A549 (cell line): Measurements from ENCODE around the gene KRT8. TPM values are rescaled to one million over a fixed set of nuclear protein-coding genes. Genes with fewer than 3 reads are reported as not detected.

ENCODE experiments used
- ATAC-seq, 2 experiments: fragments of 200-7000 bp in 1 of 2; fragments of >200 bp in 1 of 2; cut with Nextera tagmentation in 1 of 2; cut with Tn5 transposase in 1 of 2; 3 replicates each; pipeline versions ENCODE4 v1.8.0 to v1.9.1; 2018 to 2020; ENCODE audit warnings: mild to moderate bottlenecking in 1 of 2, moderate library complexity in 1 of 2
- CTCF ChIA-PET: fragments of 300-600 bp; sonication (Branson Sonifier 250); formaldehyde crosslinking; extraction: SDS; loops from one replicate; lab custom pipeline; 2021; ENCODE audit warnings: antibody characterized with exemption, inconsistent platforms; lab: Yijun Ruan, JAX
- POLR2A ChIA-PET: fragments of 350-600 bp; formaldehyde crosslinking; extraction: SDS; loops from one replicate; lab custom pipeline; 2021; ENCODE audit warnings: antibody characterized with exemption, inconsistent platforms; lab: Yijun Ruan, JAX
- DNase-seq, 2 experiments: peaks; one replicate each; pipeline versions ENCODE4 v3.0.0 to v3.0.0-alpha.2; 2011 to 2016; ENCODE audit warnings: low read depth in 1 of 2, low spot score in 1 of 2
- FAIRE-seq: peaks from 2 replicates; lab custom pipeline; 2011; peaks lifted over from hg19 to GRCh38; lab: Jason Lieb, UNC
- H3K27ac ChIP-seq, 2 experiments: fragments of >200 bp; sonication (Bioruptor Twin); formaldehyde crosslinking; 3 replicates each; pipeline ENCODE4 v1.5.1; 2016 to 2017
- H3K4me1 ChIP-seq: fragments of >200 bp; sonication (Bioruptor Twin); formaldehyde crosslinking; 3 replicates; pipeline ENCODE4 v1.6.1; 2016
- H3K4me2 ChIP-seq: fragments of >200 bp; sonication (Bioruptor Twin); formaldehyde crosslinking; 3 replicates; pipeline ENCODE4 v1.6.1; 2016
- H3K4me3 ChIP-seq: fragments of >200 bp; sonication (Bioruptor Twin); formaldehyde crosslinking; 3 replicates; pipeline ENCODE4 v1.5.1; 2016
- H3K9me3 ChIP-seq: fragments of >200 bp; sonication (Bioruptor Twin); formaldehyde crosslinking; 3 replicates; pipeline ENCODE4 v1.6.1; 2016
- CBX8 ChIP-seq: fragments of 200-600 bp; sonication (generic); IDR thresholded peaks from 2 replicates; pipeline ENCODE4 v1.6.1; 2016
- CEBPB ChIP-seq, 2 experiments: fragments of >200 bp in 1 of 2; sonication (Bioruptor Twin) in 1 of 2; formaldehyde crosslinking in 1 of 2; IDR thresholded peaks; 2 replicates each; pipeline ENCODE4 v1.6.1; 2012 to 2016
- EHMT2 ChIP-seq: fragments of 200-600 bp; sonication (generic); IDR thresholded peaks from 2 replicates; pipeline ENCODE4 v1.6.1; 2016; ENCODE audit warnings: antibody characterized with exemption, low read depth, mild to moderate bottlenecking, moderate library complexity
- FOSB ChIP-seq: fragments of 250-450 bp; sonication (Bioruptor Pico); IDR thresholded peaks from 2 replicates; pipeline ENCODE4 v1.5.0; 2020; ENCODE audit warnings: mild to moderate bottlenecking, moderate library complexity
- FOXS1 ChIP-seq: fragments of 250-450 bp; sonication (Bioruptor Pico); IDR thresholded peaks from 2 replicates; pipeline ENCODE4 v1.5.0; 2020; ENCODE audit warnings: mild to moderate bottlenecking, moderate library complexity
- HOXA7 ChIP-seq: fragments of 250-450 bp; sonication (Bioruptor Pico); IDR thresholded peaks from 2 replicates; pipeline ENCODE4 v1.5.0; 2020; ENCODE audit warnings: mild to moderate bottlenecking, moderate library complexity
- HOXB13 ChIP-seq: fragments of 250-450 bp; sonication (Bioruptor Pico); IDR thresholded peaks from 2 replicates; pipeline ENCODE4 v1.5.0; 2020; ENCODE audit warnings: low read depth, mild to moderate bottlenecking, moderate library complexity
- HOXB5 ChIP-seq: fragments of 250-450 bp; sonication (Bioruptor Pico); IDR thresholded peaks from 2 replicates; pipeline ENCODE4 v1.5.0; 2020; ENCODE audit warnings: mild to moderate bottlenecking, moderate library complexity
- KDM5A ChIP-seq: fragments of 200-600 bp; sonication (generic); IDR thresholded peaks from 2 replicates; pipeline ENCODE4 v1.6.1; 2016; ENCODE audit warnings: antibody characterized with exemption, mild to moderate bottlenecking
- MAFK ChIP-seq: fragments of 450-650 bp; IDR thresholded peaks from 2 replicates; pipeline ENCODE4 v1.6.1; 2014; ENCODE audit not compliant: partially characterized antibody
- MYC ChIP-seq: IDR thresholded peaks from 2 replicates; pipeline ENCODE4 v1.6.1; 2012; ENCODE audit warnings: mild to moderate bottlenecking, inconsistent platforms, low read length, improper control_type of control experiment, borderline replicate concordance
- NR3C1 ChIP-seq: fragments of >200 bp; sonication (Bioruptor Twin); formaldehyde crosslinking; IDR thresholded peaks from 3 replicates; pipeline ENCODE4 v1.6.1; 2017
- PHF8 ChIP-seq: fragments of 200-600 bp; sonication (generic); IDR thresholded peaks from 2 replicates; pipeline ENCODE4 v1.6.1; 2016; ENCODE audit warnings: low read depth, mild to moderate bottlenecking, antibody characterized with exemption, moderate library complexity, borderline replicate concordance
- POLR2AphosphoS2 ChIP-seq: conservative IDR thresholded peaks from 2 replicates; pipeline ENCODE4 v1.6.1; 2012; ENCODE audit warnings: low read length, improper control_type of control experiment, inconsistent platforms
- RAD21 ChIP-seq, 2 experiments: fragments of >200 bp in 1 of 2; sonication (Bioruptor Twin) in 1 of 2; formaldehyde crosslinking in 1 of 2; IDR thresholded peaks in 1 of 2; conservative IDR thresholded peaks in 1 of 2; 2 replicates in 1 of 2; 3 replicates in 1 of 2; pipeline ENCODE4 v1.6.1; 2012 to 2018; ENCODE audit warnings: inconsistent platforms in 1 of 2
- RARB ChIP-seq: fragments of 250-450 bp; sonication (Bioruptor Pico); IDR thresholded peaks from 2 replicates; pipeline ENCODE4 v1.8.0; 2021; ENCODE audit warnings: mild to moderate bottlenecking, moderate library complexity
- RNF2 ChIP-seq: fragments of 200-600 bp; sonication (generic); IDR thresholded peaks from 2 replicates; pipeline ENCODE4 v1.6.1; 2016; ENCODE audit warnings: low read depth, mild to moderate bottlenecking, antibody characterized with exemption, moderate library complexity, borderline replicate concordance
- SMC3 ChIP-seq: fragments of >200 bp; sonication (Bioruptor Twin); formaldehyde crosslinking; IDR thresholded peaks from 3 replicates; pipeline ENCODE4 v1.6.1; 2018; ENCODE audit warnings: inconsistent platforms
- TP53 ChIP-seq: fragments of 250-450 bp; sonication (Bioruptor Pico); IDR thresholded peaks from 2 replicates; pipeline ENCODE4 v1.5.0; 2021; ENCODE audit warnings: mild to moderate bottlenecking, moderate library complexity
- WGBS: methylation state at CpG from one replicate; pipeline ENCODE4 v1.1.6; 2017; ENCODE audit errors: missing lambda C conversion rate; 5-methylcytosine and 5-hydroxymethylcytosine counted together
- polyA plus RNA-seq, 4 experiments: library from polyadenylated mRNA; depleted of rRNA in 3 of 4; stranded (reverse); fragments of >200 nt; fragmentation: RNase III in 1 of 4; extraction: RNeasy Plus Mini Kit Qiagen cat#74134 plus additional on column Dnase treatment in 1 of 4; gene quantifications; 2 replicates in 3 of 4; 3 replicates in 1 of 4; pipeline ENCODE4 v1.2.3, GENCODE V29; 2011 to 2017
- TF ChIP-seq, protein P1 (sequence below): IDR thresholded peaks from 2 replicates; pipeline ENCODE4 v1.6.1; 2012; ENCODE audit warnings: low read depth, borderline replicate concordance
- TF ChIP-seq, protein P2 (sequence below): fragments of >200 bp; sonication (Bioruptor Twin); formaldehyde crosslinking; IDR thresholded peaks from 3 replicates; pipeline ENCODE4 v1.5.1; 2016
- TF ChIP-seq, protein P3 (sequence below): fragments of >200 bp; sonication (Bioruptor Twin); formaldehyde crosslinking; IDR thresholded peaks from 3 replicates; pipeline ENCODE4 v1.6.1; 2016
- TF ChIP-seq, protein P4 (sequence below): fragments of 450-650 bp; IDR thresholded peaks from 2 replicates; pipeline ENCODE4 v1.6.1; 2014; ENCODE audit warnings: antibody characterized with exemption
- TF ChIP-seq, protein P5 (sequence below): IDR thresholded peaks from 2 replicates; pipeline ENCODE4 v1.6.1; 2012

Gene KRT8
- polyA plus RNA-seq, 2 of the 4 experiments (the other 2 are of a cell fraction) = 2,250 to 3,633 TPM

DNA sequence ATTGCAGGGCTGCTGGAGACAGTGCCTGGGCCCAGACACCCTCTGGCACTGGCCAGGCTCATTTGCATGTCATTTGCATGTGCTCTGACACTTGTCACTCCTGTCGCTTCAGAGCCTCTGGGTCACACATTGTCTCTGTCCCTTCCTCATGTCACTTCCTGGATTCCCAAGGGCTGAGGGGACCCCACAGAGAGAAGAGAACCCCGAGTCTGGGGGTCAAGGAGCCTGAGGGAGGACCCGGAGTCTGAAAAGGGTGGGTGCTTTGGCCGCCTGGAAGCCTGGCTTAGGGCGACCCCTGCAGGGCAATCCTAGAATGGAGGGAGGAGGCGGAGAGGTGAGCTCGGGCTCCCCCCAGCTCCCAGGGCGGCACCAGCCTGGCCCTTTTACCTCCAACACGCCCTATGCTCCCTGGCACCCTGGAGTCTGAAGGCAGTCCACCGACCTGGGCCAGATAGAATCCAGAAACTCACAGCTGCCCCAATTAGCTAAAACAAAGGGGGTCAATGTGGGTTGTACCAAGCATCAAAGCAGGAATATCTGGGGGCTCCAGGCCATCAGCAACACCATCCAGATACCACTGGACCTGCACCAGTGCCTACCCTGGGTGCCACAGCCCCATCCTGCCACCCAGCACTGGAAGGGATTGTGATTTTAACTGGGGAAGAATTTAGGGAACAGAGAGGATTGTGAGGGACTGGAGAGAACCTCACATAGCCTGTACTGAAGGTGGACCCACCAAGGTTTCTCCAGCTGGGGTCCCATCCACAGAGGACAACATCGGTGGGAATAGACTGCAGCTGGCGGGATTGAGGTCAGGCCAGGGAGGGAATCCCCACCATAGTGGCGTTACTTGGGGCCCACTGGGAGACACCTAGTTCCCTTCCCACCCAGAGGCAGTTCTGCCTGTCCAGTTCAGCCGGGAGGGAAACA lies 34.2 kb downstream of the KRT8 start:
- FAIRE-seq (no peak), ATAC-seq (peak; percentile 33 to 71), DNase-seq (peak; percentile 83 to 86)
- no peak for TF ChIP-seq PHF8
- TF ChIP-seq FOXS1 (CRISPR knock-in tag) = no peak; the same call in 1 of the 2 replicates
- TF ChIP-seq HOXB13 (CRISPR knock-in tag) = peak; percentile 36; the same call in 1 of the 2 replicates
- peak; percentile 54; the same call in 1 of the 2 replicates for TF ChIP-seq HOXB5
- TF ChIP-seq CEBPB (IDR thresholded peaks at IDR 0.05) = no peak
- TF ChIP-seq TP53 (CRISPR knock-in tag) = no peak
- no peak for TF ChIP-seq NR3C1
- no peak for TF ChIP-seq RNF2
- no peak for TF ChIP-seq MYC
- TF ChIP-seq, protein P1, sequence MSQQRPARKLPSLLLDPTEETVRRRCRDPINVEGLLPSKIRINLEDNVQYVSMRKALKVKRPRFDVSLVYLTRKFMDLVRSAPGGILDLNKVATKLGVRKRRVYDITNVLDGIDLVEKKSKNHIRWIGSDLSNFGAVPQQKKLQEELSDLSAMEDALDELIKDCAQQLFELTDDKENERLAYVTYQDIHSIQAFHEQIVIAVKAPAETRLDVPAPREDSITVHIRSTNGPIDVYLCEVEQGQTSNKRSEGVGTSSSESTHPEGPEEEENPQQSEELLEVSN = 0 out of 2 replicates have a peak, but pooled peaks have one; percentile 31
- no peak for TF ChIP-seq CBX8
- no peak for TF ChIP-seq EHMT2
- no peak for TF ChIP-seq RARB (CRISPR knock-in tag)
- TF ChIP-seq, protein P2, sequence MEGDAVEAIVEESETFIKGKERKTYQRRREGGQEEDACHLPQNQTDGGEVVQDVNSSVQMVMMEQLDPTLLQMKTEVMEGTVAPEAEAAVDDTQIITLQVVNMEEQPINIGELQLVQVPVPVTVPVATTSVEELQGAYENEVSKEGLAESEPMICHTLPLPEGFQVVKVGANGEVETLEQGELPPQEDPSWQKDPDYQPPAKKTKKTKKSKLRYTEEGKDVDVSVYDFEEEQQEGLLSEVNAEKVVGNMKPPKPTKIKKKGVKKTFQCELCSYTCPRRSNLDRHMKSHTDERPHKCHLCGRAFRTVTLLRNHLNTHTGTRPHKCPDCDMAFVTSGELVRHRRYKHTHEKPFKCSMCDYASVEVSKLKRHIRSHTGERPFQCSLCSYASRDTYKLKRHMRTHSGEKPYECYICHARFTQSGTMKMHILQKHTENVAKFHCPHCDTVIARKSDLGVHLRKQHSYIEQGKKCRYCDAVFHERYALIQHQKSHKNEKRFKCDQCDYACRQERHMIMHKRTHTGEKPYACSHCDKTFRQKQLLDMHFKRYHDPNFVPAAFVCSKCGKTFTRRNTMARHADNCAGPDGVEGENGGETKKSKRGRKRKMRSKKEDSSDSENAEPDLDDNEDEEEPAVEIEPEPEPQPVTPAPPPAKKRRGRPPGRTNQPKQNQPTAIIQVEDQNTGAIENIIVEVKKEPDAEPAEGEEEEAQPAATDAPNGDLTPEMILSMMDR = peak; percentile 96
- TF ChIP-seq KDM5A = no peak
- TF ChIP-seq POLR2AphosphoS2 = no peak
- peak; percentile 98 to 100 for TF ChIP-seq RAD21 (conservative IDR thresholded peaks at IDR 0.05 in 1 of 2, IDR thresholded peaks at IDR 0.05 in 1 of 2)
- peak; percentile 95 for TF ChIP-seq SMC3
- ChIA-PET CTCF (interaction anchor here (0.5 to 25.7 kb wide), 58 partner anchors 8 to 845 kb away, joined by 3 to 1221 read pairs (median 4); partner anchors contain the start of genes KRT73, KRT74, KRT84 and KRT85), POLR2A (interaction anchor here (1.0 to 1.3 kb wide), 4 partner anchors 9 to 723 kb away, joined by 3 to 4 read pairs (median 4); no protein-coding TSS in a partner anchor)
- Histone ChIP-seq H3K4me1 (peaks cover 80% of the 10 kb centered on the region), H3K9me3 (no peaks in the 10 kb centered on the region), H3K27ac (peak overlapping the region; percentile 94 to 97), H3K4me2 (peak overlapping the region; percentile 72), H3K4me3 (no peak overlapping the region)
- WGBS = 14% methylated on average over 14 of the region's 14 CpGs

DNA sequence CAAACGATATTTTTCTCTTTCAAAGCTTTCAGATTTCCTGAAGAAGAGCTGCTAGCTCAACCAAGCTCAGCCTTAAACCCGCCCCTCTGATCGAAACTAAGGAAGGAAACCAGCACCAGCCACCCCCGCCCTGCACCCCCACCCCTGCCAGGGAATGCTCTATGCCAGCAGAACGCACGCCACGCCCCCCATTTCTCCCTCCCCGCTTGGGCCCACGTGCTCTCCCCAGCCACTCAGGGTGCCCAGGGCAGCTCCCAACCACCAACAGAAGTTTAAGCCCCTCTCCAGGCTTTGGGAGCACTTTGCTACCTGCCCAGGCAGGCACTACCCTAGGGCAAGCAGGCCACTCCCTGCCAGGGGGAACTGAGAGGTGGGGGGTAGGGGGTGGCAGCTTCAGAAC lies 37.2 kb downstream of the KRT8 start:
- Histone ChIP-seq H3K4me1 (peaks cover 60% of the 10 kb centered on the region), H3K4me2 (peak overlapping the region; percentile 43), H3K9me3 (no peaks in the 10 kb centered on the region), H3K4me3 (no peak overlapping the region), H3K27ac (peak overlapping the region; percentile 70 to 94)
- DNase-seq (peak in 1 of 2 experiments; percentile 76), FAIRE-seq (no peak), ATAC-seq (peak in 1 of 2 experiments; percentile 42; a peak in 3 of 6 replicates)
- CTCF ChIA-PET = interaction anchor here (1.0 to 25.7 kb wide), 10 partner anchors 11 to 724 kb away, joined by 3 to 1221 read pairs (median 10); partner anchors contain the start of genes KRT74, KRT84 and KRT85
- POLR2A ChIA-PET = interaction anchor here (1.1 kb wide), 1 partner anchor 721 kb away, joined by 3 read pairs; no protein-coding TSS in a partner anchor
- WGBS = 47% methylated on average over 3 of the region's 9 CpGs
- no peak for TF ChIP-seq HOXA7 (CRISPR knock-in tag)
- no peak for TF ChIP-seq MAFK
- TF ChIP-seq, protein P3, sequence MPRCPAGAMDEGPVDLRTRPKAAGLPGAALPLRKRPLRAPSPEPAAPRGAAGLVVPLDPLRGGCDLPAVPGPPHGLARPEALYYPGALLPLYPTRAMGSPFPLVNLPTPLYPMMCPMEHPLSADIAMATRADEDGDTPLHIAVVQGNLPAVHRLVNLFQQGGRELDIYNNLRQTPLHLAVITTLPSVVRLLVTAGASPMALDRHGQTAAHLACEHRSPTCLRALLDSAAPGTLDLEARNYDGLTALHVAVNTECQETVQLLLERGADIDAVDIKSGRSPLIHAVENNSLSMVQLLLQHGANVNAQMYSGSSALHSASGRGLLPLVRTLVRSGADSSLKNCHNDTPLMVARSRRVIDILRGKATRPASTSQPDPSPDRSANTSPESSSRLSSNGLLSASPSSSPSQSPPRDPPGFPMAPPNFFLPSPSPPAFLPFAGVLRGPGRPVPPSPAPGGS = no peak
- TF ChIP-seq FOSB (CRISPR knock-in tag) = no peak
- TF ChIP-seq, protein P4, sequence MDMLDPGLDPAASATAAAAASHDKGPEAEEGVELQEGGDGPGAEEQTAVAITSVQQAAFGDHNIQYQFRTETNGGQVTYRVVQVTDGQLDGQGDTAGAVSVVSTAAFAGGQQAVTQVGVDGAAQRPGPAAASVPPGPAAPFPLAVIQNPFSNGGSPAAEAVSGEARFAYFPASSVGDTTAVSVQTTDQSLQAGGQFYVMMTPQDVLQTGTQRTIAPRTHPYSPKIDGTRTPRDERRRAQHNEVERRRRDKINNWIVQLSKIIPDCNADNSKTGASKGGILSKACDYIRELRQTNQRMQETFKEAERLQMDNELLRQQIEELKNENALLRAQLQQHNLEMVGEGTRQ = peak; percentile 76
- TF ChIP-seq, protein P5, sequence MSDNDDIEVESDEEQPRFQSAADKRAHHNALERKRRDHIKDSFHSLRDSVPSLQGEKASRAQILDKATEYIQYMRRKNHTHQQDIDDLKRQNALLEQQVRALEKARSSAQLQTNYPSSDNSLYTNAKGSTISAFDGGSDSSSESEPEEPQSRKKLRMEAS = peak; percentile 33; the same call in 1 of the 2 replicates
